Adipose tissue (tissue), 3 donors: ENCODE measurements around the gene C5orf24. TPM values are rescaled to one million over a fixed set of nuclear protein-coding genes. Genes with fewer than 3 reads are reported as not detected.
"Not testable (repeated sequence)": the region's sequence is repeated elsewhere in the genome, so short reads cannot be mapped to it uniquely, and the experiment has no call there.

Source experiments
- H3K27ac ChIP-seq: one replicate; pipeline ENCODE4 v1.5.1; 2013; ENCODE audit warnings: low read depth, low read length
- WGBS, 3 donors: extraction: QIAGEN DNeasy Blood & Tissue Kit; methylation state at CpG; one replicate each; pipeline ENCODE4 v1.1.7; 2013; 5-methylcytosine and 5-hydroxymethylcytosine counted together
- polyA plus RNA-seq, 3 donors: library from polyadenylated mRNA; stranded (reverse); fragments of 200-250 nt; gene quantifications; one replicate each; pipeline ENCODE4 v1.2.3, GENCODE V29; 2013
- donor health status: healthy with polysubstance abuse.
- donor health status: Bipolar disorder and iron deficiency.
- donor health status: healthy.

Gene C5orf24
- 10 to 100 TPM in 2 of 3 donors, 1 to 10 TPM in 1; 9.9 to 19.8 (median 18.1) TPM for polyA plus RNA-seq

DNA sequence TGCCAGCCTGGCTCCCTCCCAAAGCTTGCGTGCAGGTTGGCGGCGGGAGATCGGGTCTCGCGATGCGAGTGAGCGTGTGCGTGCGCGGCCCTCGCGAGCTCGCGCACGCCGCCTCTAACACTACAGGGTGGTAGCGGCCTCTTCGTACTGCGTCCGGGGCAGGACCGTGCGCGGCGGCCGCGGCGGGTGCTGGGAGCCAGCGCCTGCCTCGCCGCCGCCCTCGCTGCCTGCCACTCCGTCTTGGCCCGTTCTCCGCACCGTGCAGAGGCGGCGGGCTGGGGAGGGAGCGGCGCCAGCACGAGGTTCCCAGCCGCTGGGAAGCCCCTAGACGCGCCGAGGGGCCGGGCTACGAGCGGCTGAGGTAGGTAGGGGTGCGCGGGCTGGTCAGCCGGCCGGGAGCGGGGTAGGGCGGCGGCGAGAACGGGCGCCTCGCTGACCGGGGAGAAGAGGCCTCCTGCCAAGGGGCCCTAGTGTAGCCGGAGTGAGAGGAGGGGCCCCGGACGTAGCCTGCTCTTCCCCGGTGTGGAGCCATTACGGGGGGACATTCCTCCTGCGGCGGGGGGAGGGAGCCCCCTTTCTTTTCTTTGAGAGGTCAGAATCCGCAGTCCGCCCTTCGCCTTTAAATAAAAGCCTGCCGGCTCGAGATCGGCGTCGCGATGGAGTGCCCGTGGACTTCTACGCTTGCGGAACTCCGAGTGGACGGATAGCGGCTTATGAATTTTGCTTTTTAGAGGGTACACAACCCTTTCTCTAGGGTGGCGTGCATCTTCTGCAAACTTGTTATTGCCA is at the start of gene C5orf24:
Gene C5orf24, plus strand, starts transcription at position 117 of the 789 bp plus-strand sequence. CDS start 8,933 bp downstream, outside the sequence.
- 0 to 1% (median 0%) methylated on average over 72 to 84 of the region's 84 CpGs for WGBS, 3 donors
- peak within 1 kb of the TSS; percentile 92 for H3K27ac ChIP-seq

DNA sequence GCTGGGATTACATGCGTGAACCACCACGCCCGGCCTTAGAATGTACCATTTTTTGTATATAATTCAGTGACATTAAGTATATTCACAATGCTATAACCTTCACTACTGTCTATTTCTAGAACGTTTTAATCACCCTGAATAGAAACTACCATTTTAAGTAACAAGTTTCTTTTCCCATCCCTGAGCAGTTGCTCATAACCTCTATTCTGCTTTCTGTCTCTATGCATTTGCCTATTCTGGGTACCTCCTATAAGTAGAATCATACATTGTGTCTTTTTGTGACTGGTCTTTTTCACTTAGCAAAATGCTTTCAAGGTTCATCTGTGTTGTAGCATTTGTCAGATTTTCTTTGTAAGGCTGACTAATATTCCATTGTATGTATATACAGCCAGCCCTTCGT is 47.3 kb upstream of the C5orf24 start:
- 85 to 90% (median 88%) methylated on average over 5 of the region's 5 CpGs for WGBS, 3 donors

GRCh38 chr5:134803821-134804220 is 41.9 kb upstream of the C5orf24 start:
- H3K27ac ChIP-seq: no peak overlapping the region
- 82 to 85% (median 83%) methylated on average over 4 of the region's 4 CpGs for WGBS, 3 donors

More for the DNA sequence above, 47.3 kb upstream of the C5orf24 start:
- no peak overlapping the region for H3K27ac ChIP-seq

GRCh38 chr5:134813407-134813806 is 32.4 kb upstream of the C5orf24 start:
- WGBS, 3 donors: 85 to 95% (median 92%) methylated on average over 2 of the region's 2 CpGs
- H3K27ac ChIP-seq: no peak overlapping the region

DNA sequence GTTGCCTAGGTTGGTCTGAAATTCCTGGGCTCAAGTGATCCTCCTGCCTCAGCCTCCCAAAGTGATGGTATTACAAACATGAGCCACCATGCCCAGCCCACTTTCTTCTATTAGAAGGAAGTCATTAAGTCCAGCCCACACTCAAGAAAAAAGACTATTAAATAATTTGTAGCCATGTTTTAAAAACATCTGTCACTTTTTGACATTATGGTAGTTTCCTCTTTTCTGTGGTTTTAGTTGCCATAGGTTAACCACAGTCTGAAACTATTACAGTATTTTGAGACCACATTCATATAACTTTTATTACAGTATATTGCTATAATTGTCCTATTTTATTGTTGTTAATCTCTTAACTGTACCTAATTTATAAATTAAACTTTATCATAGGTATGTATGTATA is 31.9 kb upstream of the C5orf24 start:
- H3K27ac ChIP-seq: no peak overlapping the region

DNA sequence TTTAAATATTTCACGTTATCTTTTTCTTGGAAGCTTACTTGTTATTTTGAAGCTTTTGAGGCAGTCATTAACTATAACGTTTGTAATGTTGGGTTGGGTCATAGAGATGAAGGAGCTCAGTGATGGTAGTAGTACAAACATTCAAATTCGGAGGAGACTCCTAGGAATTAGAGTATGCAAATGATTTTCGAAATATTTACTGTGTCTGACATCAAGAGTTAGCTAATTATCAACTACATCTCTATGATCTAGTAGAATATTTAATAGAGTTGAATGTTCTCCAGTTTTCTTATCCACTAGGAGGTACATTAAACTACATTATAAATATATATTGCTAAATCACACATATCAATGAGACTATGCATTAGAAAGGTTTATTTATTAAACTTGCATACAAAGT is 28.8 kb upstream of the C5orf24 start:
- 75 to 92% (median 92%) methylated on average over 4 of the region's 4 CpGs for WGBS, 3 donors

DNA sequence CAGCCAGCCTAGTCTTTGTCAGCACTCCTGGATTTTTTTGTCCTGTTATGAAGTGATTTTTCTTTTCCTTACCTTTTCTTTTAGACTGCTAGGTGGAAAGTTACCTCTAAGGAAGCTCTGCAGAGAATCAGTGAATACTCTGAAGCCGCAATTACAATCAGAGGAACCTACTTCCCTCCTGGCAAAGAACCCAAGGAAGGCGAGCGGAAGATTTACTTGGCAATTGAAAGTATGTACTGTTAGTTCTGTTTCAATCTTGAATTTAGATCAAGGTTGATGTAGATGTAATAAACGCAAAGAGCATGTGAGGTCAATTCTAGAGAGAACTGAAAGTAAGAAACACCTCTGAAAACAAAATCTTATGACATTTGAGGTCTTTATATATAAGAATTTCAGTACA is 27.0 kb upstream of the C5orf24 start:
- no peak overlapping the region for H3K27ac ChIP-seq
- 72 to 82% (median 81%) methylated on average over 4 of the region's 4 CpGs for WGBS, 3 donors

More for the DNA sequence above, 28.8 kb upstream of the C5orf24 start:
- H3K27ac ChIP-seq: no peak overlapping the region

DNA sequence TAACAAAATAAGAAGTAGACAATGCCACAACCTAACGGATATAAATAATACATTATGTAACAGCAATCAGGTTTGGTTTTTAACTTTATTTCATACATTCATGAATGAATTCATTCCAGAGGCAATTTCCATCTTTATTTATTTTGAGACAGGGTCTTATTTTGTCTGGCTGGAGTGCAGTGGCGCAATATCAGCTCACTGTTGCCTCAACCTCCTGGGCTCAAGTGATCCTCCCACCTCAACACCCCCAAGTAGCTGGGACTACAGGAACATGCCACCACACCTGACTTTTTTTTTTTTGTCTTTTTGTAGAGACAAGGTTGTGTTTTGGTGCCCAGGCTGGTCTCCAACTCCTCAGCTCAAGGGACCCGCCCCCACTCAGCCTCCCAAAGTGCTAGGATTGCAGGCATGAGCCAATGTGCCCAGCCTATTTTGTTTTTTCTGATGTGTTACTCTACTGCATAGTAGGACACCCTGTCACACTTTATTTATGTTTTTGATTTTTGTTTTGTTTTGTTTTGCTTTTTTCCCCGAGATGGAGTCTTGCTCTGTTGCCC is 26.3 kb upstream of the C5orf24 start:
- no peak overlapping the region for H3K27ac ChIP-seq
- WGBS, 3 donors: 90 to 96% (median 95%) methylated on average over 4 of the region's 4 CpGs

DNA sequence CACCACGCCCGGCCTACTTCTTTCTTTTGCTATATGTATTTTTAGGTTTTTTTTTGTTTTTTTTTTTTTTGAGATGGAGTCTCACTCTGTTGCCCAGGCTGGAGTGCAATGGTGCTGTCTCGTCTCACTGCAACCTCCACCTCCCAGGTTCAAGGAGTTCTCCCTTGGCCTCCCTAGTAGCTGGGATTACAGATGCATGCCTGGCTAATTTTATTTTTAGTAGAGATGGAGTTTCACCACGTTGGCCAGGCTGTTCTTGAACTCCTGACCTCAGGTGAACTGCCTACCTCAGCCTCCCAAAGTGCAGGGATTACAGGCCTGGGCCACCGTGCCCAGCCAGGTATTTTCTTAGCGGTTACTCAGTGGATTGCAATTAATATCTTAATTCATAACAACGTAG is 23.9 kb upstream of the C5orf24 start:
- 90 to 91% (median 91%) methylated on average over 7 of the region's 7 CpGs for WGBS, 3 donors
- no peak overlapping the region for H3K27ac ChIP-seq

GRCh38 chr5:134824681-134825080 is 21.1 kb upstream of the C5orf24 start:
- no peak overlapping the region for H3K27ac ChIP-seq
- 91 to 100% (median 95%) methylated on average over 1 of the region's 1 CpG for WGBS, 3 donors

DNA sequence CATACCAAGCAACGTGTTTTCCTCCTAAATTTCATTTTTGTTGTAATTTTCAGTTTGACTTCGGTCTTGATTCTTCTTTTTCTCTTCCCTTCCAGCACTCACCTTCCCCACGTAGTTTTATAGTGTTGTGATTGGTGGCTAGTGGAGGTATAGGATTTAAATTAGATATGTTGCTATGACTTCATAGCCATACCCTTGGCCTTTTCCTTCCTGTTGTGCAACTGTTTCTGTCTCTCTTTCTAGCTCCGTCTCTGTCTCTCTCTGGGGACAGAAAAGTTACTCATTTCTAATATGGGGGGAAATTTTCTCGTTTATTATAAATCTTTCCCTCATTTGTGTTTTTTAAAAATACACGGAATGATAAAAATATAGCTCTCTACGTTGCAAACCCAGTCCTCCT is 20.6 kb upstream of the C5orf24 start:
- WGBS, 3 donors: 73 to 90% (median 76%) methylated on average over 7 of the region's 7 CpGs
- H3K27ac ChIP-seq: no peak overlapping the region

DNA sequence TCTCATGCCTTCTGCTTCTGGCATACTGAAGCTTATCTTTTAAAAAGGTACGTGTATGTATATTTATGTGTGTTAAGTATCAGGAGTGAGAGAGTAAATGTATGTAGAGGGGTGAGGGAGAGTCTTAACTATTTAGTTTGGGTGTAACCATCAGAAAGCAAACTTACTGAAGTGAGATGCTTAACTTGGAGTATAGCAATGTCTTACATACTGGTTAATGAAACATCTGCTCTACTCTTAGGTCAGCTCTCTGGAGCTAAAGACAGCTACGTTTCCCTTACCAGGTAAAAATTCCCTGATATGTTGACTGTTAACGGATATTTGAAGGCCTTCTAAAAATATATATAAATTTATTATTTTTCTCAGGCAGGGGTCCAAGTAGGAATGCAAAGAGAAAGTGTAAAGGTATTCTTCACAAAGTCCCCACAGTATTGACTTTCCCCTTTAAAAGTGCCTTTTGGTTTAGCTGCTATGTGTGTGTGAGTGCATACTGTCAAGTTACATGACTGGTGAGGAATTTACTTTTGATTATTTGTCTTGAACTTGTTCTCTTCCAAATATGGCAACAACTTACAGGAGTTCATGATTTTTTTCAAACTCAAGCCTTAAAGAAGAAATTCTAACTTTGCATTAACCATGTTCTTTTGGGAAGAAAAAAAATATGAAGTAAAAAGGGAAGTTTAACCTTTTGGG is 12.3 kb upstream of the C5orf24 start:
- no peak overlapping the region for H3K27ac ChIP-seq
- WGBS, 3 donors: 69 to 91% (median 86%) methylated on average over 3 of the region's 3 CpGs

DNA sequence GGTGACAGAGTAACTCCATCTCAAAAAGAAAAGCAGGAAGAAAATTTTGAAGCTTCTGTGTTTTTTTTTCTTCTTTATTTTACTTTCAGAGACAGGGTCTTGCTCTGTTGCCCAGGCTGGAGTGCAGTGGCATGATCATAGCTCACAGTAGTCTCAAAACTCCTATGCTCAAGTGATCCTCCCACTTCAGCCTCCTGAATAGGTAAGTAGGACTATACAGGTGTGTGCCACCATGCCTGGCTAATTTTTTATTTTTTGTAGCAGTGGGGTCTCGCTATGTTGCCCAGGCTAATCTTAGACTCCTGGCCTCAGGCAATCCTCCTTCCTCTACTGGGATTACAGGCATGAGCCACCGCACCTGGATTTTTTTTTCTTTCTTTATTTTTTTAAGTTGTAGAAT is 10.1 kb upstream of the C5orf24 start:
- no peak overlapping the region for H3K27ac ChIP-seq
- WGBS, 3 donors: 95 to 100% (median 99%) methylated on average over 2 of the region's 2 CpGs

DNA sequence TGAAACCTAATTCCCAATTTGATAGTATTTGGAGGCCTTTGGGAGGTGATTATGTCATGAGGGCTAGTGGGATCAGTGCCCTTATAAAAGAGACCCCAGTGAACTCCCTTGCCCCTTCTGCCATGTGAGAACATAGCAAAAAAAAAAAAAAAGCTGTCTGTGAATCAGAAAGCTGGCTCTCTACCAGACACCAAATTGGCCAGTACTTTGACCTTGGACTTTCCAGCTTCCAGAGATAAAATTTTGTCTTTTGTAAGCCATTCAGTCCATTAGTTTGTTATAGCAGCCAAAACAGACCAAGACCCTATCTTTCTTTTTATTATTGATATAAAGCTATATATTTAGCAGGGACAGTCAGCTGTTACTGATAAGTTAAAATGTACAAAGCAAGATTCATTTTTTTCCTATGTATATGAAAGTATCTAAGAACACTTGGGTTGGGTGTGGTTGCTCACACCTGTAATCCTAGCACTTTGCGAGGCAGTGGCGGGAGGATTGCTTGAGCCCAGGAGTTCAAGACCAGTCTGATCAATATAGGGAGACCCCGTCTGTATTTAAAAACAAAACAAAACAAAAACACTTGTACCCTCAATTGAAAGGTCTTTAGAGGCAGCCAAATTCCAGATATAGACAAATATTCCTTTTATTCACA is 8.1 kb upstream of the C5orf24 start:
- H3K27ac ChIP-seq: no peak overlapping the region
- WGBS, 3 donors: 36 to 95% (median 94%) methylated on average over 3 of the region's 3 CpGs

DNA sequence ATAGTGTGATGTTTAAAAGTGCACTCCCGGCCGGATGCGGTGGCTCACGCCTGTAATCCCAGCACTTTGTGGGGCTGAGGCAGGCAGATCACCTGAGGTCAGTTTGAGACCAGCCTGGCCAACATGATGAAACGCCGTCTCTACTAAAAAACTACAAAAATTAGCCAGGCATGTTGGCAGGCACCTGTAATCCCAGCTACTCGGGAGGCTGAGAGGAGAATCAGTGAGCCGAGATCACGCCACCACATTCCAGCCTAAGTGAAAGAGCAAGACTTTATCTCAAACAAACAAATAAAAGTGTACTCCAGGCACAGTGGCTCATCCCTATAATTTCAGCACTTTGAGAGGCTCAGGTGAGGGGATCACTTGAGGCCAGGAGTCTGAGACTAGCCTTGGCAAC is 7.4 kb upstream of the C5orf24 start:
- not testable (repeated sequence) for H3K27ac ChIP-seq
- 89 to 95% (median 94%) methylated on average over 9 of the region's 9 CpGs for WGBS, 3 donors

DNA sequence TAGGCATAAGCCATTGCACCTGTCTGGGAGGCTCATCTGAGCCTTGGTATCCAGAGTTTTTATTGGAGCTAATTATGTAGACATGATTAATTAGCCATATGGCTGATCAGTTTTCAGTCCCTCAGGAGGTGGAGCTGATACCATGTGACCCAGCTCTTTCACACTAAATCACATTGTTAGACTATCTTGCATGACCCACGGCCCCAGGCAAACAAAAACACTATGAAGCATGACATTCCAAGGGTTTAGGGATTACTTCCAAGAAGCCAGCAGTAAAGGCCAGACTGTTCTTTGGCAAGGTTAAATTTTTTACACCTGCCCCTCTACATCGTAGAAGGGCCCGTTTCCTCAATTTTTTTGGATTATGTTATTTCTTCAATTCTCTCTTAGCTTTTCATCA is 5.0 kb upstream of the C5orf24 start:
- H3K27ac ChIP-seq: no peak overlapping the region

DNA sequence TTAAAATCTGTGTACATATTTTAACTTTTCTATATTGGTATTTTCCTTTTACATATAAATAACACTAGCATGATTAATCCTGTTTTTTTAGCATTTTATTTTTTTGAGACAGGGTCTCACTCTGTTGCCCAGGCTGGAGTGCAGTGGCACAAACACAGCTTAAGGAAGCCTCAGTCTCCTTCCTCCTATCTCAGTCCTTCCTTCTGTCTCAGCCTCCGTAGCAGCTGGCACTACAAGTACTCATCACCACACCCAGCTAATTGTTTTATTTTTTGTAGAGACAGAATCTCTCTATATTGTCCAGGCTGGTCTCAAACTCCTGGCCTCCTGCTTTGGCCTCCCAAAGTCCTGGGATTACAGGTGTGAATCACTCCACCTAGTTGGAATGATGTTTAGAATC is 1.5 kb upstream of the C5orf24 start:
- WGBS, 3 donors: 82 to 93% (median 86%) methylated on average over 1 of the region's 1 CpG
- H3K27ac ChIP-seq: no peak overlapping the region

More for the DNA sequence above, 5.0 kb upstream of the C5orf24 start:
- 81 to 93% (median 89%) methylated on average over 3 of the region's 3 CpGs for WGBS, 3 donors

GRCh38 chr5:134845335-134845851 is 375 bp upstream of the C5orf24 start:
- WGBS, 3 donors: 7 to 12% (median 12%) methylated on average over 12 of the region's 12 CpGs
- H3K27ac ChIP-seq: peak overlapping the region; percentile 38

GRCh38 chr5:134846641-134846960 is 833 bp downstream of the C5orf24 start:
- peak overlapping the region; percentile 92 for H3K27ac ChIP-seq
- 0 to 2% (median 1%) methylated on average over 11 of the region's 11 CpGs for WGBS, 3 donors
